Adipocyte (in vitro differentiated cells): ENCODE data around the gene SLC25A18.

Source experiments
- DNase-seq: peaks from one replicate; pipeline ENCODE4 v3.0.0-alpha.2; 2015; ENCODE audit warnings: low read depth
- H3K27me3 ChIP-seq: replicated peaks from 2 replicates; pipeline ENCODE4 v1.7.0; 2013; ENCODE audit warnings: mild to moderate bottlenecking, low read length, moderate library complexity; ENCODE audit not compliant: control insufficient read depth, insufficient read depth
- H3K36me3 ChIP-seq: 2 replicates; pipeline ENCODE4 v1.7.0; 2013; ENCODE audit warnings: low read length, mild to moderate bottlenecking, moderate library complexity; ENCODE audit not compliant: control insufficient read depth, insufficient read depth, severe bottlenecking
- H3K4me1 ChIP-seq: 2 replicates; pipeline ENCODE4 v1.7.0; 2013; ENCODE audit warnings: mild to moderate bottlenecking, low read length, moderate library complexity; ENCODE audit not compliant: control insufficient read depth, insufficient read depth
- H3K4me3 ChIP-seq: 2 replicates; pipeline ENCODE4 v1.7.0; 2013; ENCODE audit warnings: mild to moderate bottlenecking, low read length, moderate library complexity
- H3K9ac ChIP-seq: 2 replicates; pipeline ENCODE4 v1.7.0; 2013; ENCODE audit warnings: mild to moderate bottlenecking, low read length, moderate library complexity
- H3K9me3 ChIP-seq: 2 replicates; pipeline ENCODE4 v1.7.0; 2013; ENCODE audit warnings: mild to moderate bottlenecking, low read length, moderate library complexity; ENCODE audit not compliant: control insufficient read depth

SLC25A18 gene

GRCh38 chr22:17587629-17588028 lies 24.3 kb downstream of the SLC25A18 start:
- H3K9me3 ChIP-seq: no peaks in the 10 kb centered on the region
- H3K4me3 ChIP-seq: no peak overlapping the region
- no peaks in the 10 kb centered on the region for H3K4me1 ChIP-seq
- H3K9ac ChIP-seq: no peak overlapping the region
- no peaks in the 10 kb centered on the region for H3K27me3 ChIP-seq
- DNase-seq: no peak
- peaks cover 50% of the 10 kb centered on the region for H3K36me3 ChIP-seq

GRCh38 chr22:17588606-17589005 lies 25.3 kb downstream of the SLC25A18 start:
- no peaks in the 10 kb centered on the region for H3K27me3 ChIP-seq
- DNase-seq: no peak
- H3K4me3 ChIP-seq: no peak overlapping the region
- H3K4me1 ChIP-seq: no peaks in the 10 kb centered on the region
- peaks cover 53% of the 10 kb centered on the region for H3K36me3 ChIP-seq
- H3K9me3 ChIP-seq: no peaks in the 10 kb centered on the region
- H3K9ac ChIP-seq: no peak overlapping the region

- H3K4me1 ChIP-seq: no peaks in the 10 kb centered on the region
- no peaks in the 10 kb centered on the region for H3K9me3 ChIP-seq
- no peak overlapping the region for H3K4me3 ChIP-seq
- DNase-seq: no peak
- H3K36me3 ChIP-seq: peaks cover 66% of the 10 kb centered on the region
- no peak overlapping the region for H3K9ac ChIP-seq
- H3K27me3 ChIP-seq: no peaks in the 10 kb centered on the region
These were observed 26.6 kb downstream of the SLC25A18 start for GRCh38 chr22:17589810-17590375.

- Histone ChIP-seq H3K27me3 (no peaks in the 10 kb centered on the region), H3K9me3 (no peaks in the 10 kb centered on the region), H3K4me1 (no peaks in the 10 kb centered on the region), H3K36me3 (peaks cover 73% of the 10 kb centered on the region), H3K4me3 (no peak overlapping the region), H3K9ac (no peak overlapping the region)
- DNase-seq: no peak
These were observed 27.3 kb downstream of the SLC25A18 start for GRCh38 chr22:17590586-17590985.

- Histone ChIP-seq H3K9ac (no peak overlapping the region), H3K4me1 (no peaks in the 10 kb centered on the region), H3K4me3 (no peak overlapping the region), H3K9me3 (no peaks in the 10 kb centered on the region), H3K27me3 (no peaks in the 10 kb centered on the region), H3K36me3 (peaks cover 87% of the 10 kb centered on the region)
- no peak for DNase-seq
These were observed 28.9 kb downstream of the SLC25A18 start for GRCh38 chr22:17592201-17592600.

GRCh38 chr22:17596226-17596625 lies 32.9 kb downstream of the SLC25A18 start:
- Histone ChIP-seq H3K4me3 (no peak overlapping the region), H3K9ac (no peak overlapping the region), H3K27me3 (no peaks in the 10 kb centered on the region), H3K4me1 (no peaks in the 10 kb centered on the region), H3K36me3 (peaks cover 96% of the 10 kb centered on the region), H3K9me3 (no peaks in the 10 kb centered on the region)
- no peak for DNase-seq

DNA sequence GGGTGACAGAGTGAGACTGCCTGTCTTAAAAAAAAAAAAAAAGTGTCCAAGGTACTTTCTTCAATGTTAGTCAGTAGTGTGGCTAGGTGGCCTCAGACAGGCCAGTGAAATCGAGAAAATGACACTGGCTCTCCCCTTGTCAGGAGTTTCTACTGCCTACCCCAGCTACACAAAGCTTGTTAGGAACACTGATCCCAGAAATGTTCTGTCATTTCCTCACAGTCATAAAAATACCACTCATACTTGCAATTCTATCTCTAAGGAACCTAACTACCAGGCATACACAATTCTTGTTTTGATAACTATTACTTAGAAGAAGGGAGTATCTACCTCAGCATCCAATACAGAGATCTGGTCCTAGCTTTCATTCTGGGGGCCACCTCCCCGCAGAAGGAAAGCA lies 33.9 kb downstream of the SLC25A18 start:
- no peaks in the 10 kb centered on the region for H3K4me1 ChIP-seq
- no peaks in the 10 kb centered on the region for H3K9me3 ChIP-seq
- peaks cover 88% of the 10 kb centered on the region for H3K36me3 ChIP-seq
- no peak overlapping the region for H3K9ac ChIP-seq
- no peak overlapping the region for H3K4me3 ChIP-seq
- DNase-seq: peak; percentile 38
- H3K27me3 ChIP-seq: no peaks in the 10 kb centered on the region

DNA sequence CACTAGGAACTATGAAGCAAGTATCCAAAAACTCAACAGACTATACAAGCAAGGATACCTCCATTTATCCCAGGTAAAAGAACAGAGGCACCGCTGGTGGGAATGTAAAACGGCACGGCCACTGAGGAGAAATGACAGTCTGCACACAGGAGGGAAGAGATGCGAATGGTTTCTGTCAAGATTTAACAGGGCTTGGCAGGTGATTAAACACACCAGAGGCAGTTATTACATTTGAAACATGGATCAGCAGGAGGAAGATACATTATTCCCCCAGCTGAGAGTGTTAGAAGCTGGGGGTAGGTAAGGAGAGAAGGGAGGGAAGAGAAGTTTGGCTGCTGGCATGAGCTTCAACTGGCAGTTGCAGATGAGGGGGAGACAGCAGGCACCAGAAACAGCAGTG lies 35.0 kb downstream of the SLC25A18 start:
- Histone ChIP-seq H3K9me3 (no peaks in the 10 kb centered on the region), H3K27me3 (no peaks in the 10 kb centered on the region), H3K4me3 (no peak overlapping the region), H3K9ac (no peak overlapping the region), H3K36me3 (peaks cover 79% of the 10 kb centered on the region), H3K4me1 (no peaks in the 10 kb centered on the region)
- no peak for DNase-seq

DNA sequence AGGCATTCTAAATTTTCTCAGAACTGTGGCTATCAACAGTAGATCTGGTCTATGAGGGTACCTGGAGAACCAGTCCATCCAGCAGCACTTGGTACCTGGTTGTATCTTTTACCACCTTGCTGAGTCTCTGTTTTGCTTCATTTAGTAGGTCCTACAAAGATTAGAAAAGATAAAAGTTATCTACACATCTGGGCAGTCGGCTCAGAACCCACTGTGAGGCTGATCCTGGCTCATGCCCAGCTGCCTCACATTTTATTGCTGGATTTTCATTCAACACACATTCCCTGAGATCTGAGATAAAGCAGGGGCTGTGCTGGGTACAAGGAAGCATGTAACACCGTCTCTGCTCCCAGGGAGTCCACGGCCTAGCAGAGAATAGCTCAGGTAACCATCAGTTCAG lies 37.7 kb downstream of the SLC25A18 start:
- Histone ChIP-seq H3K9me3 (no peaks in the 10 kb centered on the region), H3K4me1 (no peaks in the 10 kb centered on the region), H3K27me3 (no peaks in the 10 kb centered on the region), H3K36me3 (peaks cover 73% of the 10 kb centered on the region), H3K9ac (no peak overlapping the region), H3K4me3 (no peak overlapping the region)
- no peak for DNase-seq

GRCh38 chr22:17603668-17604067 lies 40.4 kb downstream of the SLC25A18 start:
- Histone ChIP-seq H3K36me3 (peaks cover 67% of the 10 kb centered on the region), H3K4me1 (no peaks in the 10 kb centered on the region), H3K9ac (no peak overlapping the region), H3K4me3 (no peak overlapping the region), H3K27me3 (no peaks in the 10 kb centered on the region), H3K9me3 (no peaks in the 10 kb centered on the region)
- no peak for DNase-seq

- DNase-seq: peak; percentile 43
- Histone ChIP-seq H3K9ac (no peak overlapping the region), H3K27me3 (no peaks in the 10 kb centered on the region), H3K36me3 (peaks cover 64% of the 10 kb centered on the region), H3K4me1 (peaks cover 4% of the 10 kb centered on the region), H3K9me3 (no peaks in the 10 kb centered on the region), H3K4me3 (no peak overlapping the region)
These were observed 43.2 kb downstream of the SLC25A18 start for GRCh38 chr22:17606496-17606895.

DNA sequence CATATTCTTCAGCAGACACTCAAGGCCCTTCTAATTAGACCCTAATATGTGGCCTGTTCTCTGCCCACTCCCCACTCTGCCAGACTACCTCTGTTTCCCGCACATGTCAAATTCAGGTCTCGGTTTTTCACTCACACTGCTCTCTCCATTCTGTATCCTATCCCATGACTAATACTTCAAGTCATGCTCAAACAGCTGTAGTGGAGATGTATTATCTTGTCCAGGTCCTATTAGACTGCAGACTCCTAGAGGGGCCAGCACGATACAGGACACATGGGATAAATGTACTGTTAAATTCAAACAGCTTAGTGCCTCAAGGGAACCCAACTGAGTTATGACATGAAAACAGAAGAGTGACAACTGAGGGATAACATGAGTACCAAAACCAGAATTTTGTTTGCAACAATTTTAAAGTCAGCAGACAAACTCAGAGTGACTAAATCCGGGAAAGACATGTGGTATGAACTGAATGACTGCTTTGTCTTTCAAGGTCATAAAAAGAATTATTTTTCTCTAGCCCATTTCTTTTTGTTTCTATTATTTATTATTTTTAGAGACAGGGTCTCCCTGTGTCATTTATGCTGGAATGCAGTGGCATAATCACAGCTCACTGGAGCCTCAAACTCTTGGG lies 44.7 kb downstream of the SLC25A18 start:
- Histone ChIP-seq H3K4me3 (no peak overlapping the region), H3K9ac (no peak overlapping the region), H3K36me3 (peaks cover 79% of the 10 kb centered on the region)

More for the DNA sequence above, 44.7 kb downstream of the SLC25A18 start:
- Histone ChIP-seq H3K9me3 (no peaks in the 10 kb centered on the region), H3K4me1 (peaks cover 4% of the 10 kb centered on the region), H3K27me3 (no peaks in the 10 kb centered on the region)
- no peak for DNase-seq
